ENCODE measurements around the gene PARG. TPM values are rescaled to one million over a fixed set of nuclear protein-coding genes. Genes with fewer than 3 reads are reported as not detected.
A peak's percentile ranks its signal among the peaks of the same experiment; 100 is the strongest.
"Not testable (repeated sequence)": the region's sequence is repeated elsewhere in the genome, so short reads cannot be mapped to it uniquely, and the experiment has no call there.

Gene PARG
- total and polyA plus RNA-seq, 2 experiments from 2014 or later: 22.1 to 32.8 TPM

GRCh38 chr10:49871462-49871861, 70.4 kb downstream of the PARG start:
- not testable (repeated sequence) for H3K4me1 ChIP-seq (ENCODE audit: low read depth); DNase-seq (ENCODE audit: low read depth in 1 of 2, low spot score in 1 of 2); H3K27ac ChIP-seq; H3K27me3 ChIP-seq; H3K36me3 ChIP-seq; H3K4me3 ChIP-seq; H3K9me3 ChIP-seq (ENCODE audit: low read depth)

GRCh38 chr10:49859933-49860332, 81.9 kb downstream of the PARG start:
- DNase-seq (ENCODE audit: low read depth in 1 of 2, low spot score in 1 of 2); H3K36me3 ChIP-seq; H3K4me1 ChIP-seq (ENCODE audit: low read depth); H3K27ac ChIP-seq; H3K27me3 ChIP-seq; H3K4me3 ChIP-seq; H3K9me3 ChIP-seq (ENCODE audit: low read depth): not testable (repeated sequence)

- H3K4me1 ChIP-seq (ENCODE audit: low read depth); H3K36me3 ChIP-seq; H3K4me3 ChIP-seq; H3K9me3 ChIP-seq (ENCODE audit: low read depth); DNase-seq (ENCODE audit: low read depth in 1 of 2, low spot score in 1 of 2); H3K27ac ChIP-seq; H3K27me3 ChIP-seq: not testable (repeated sequence)
These were observed 83.0 kb downstream of the PARG start for GRCh38 chr10:49858697-49859382.

GRCh38 chr10:49849520-49849919, 92.3 kb downstream of the PARG start:
- not testable (repeated sequence) for H3K4me3 ChIP-seq; H3K36me3 ChIP-seq; H3K27ac ChIP-seq; H3K27me3 ChIP-seq; H3K9me3 ChIP-seq (ENCODE audit: low read depth); H3K4me1 ChIP-seq (ENCODE audit: low read depth); DNase-seq (ENCODE audit: low read depth in 1 of 2, low spot score in 1 of 2)

GRCh38 chr10:49844775-49845595, 96.8 kb downstream of the PARG start:
- no peaks in the 10 kb centered on the region for H3K4me1 ChIP-seq (ENCODE audit: low read depth)
- H3K27ac ChIP-seq: no peak overlapping the region
- peaks cover 24% of the 10 kb centered on the region for H3K36me3 ChIP-seq
- no peaks in the 10 kb centered on the region for H3K27me3 ChIP-seq
- TF ChIP-seq CTCF (IDR thresholded peaks at IDR 0.05; ENCODE audit: low read depth, low read length): no peak
- peak in 1 of 2 donors; percentile 74 for DNase-seq (ENCODE audit: low read depth in 1 of 2, low spot score in 1 of 2)
- no peak overlapping the region for H3K4me3 ChIP-seq
- no peaks in the 10 kb centered on the region for H3K9me3 ChIP-seq (ENCODE audit: low read depth)

GRCh38 chr10:49842333-49842628, 99.5 kb downstream of the PARG start:
- DNase-seq (ENCODE audit: low read depth in 1 of 2, low spot score in 1 of 2); H3K9me3 ChIP-seq (ENCODE audit: low read depth): not testable (repeated sequence)
- peaks cover 30% of the 10 kb centered on the region for H3K36me3 ChIP-seq

GRCh38 chr10:49841615-49842332, 100.1 kb downstream of the PARG start:
- Histone ChIP-seq H3K4me3 (no peak overlapping the region), H3K36me3 (peaks cover 30% of the 10 kb centered on the region), H3K4me1 (ENCODE audit: low read depth) (no peaks in the 10 kb centered on the region), H3K9me3 (ENCODE audit: low read depth) (no peaks in the 10 kb centered on the region), H3K27me3 (no peaks in the 10 kb centered on the region), H3K27ac (no peak overlapping the region)
- no peak for DNase-seq (ENCODE audit: low read depth in 1 of 2, low spot score in 1 of 2)
- no peak for TF ChIP-seq CTCF (IDR thresholded peaks at IDR 0.05; ENCODE audit: low read depth, low read length)

More at GRCh38 chr10:49842333-49842628, 99.5 kb downstream of the PARG start:
- not testable (repeated sequence) for H3K27me3 ChIP-seq; H3K4me3 ChIP-seq; H3K4me1 ChIP-seq (ENCODE audit: low read depth); H3K27ac ChIP-seq

GRCh38 chr10:49837685-49838084, 104.1 kb downstream of the PARG start:
- Histone ChIP-seq H3K9me3 (ENCODE audit: low read depth) (no peaks in the 10 kb centered on the region), H3K27me3 (no peaks in the 10 kb centered on the region), H3K4me1 (ENCODE audit: low read depth) (peaks cover 3% of the 10 kb centered on the region), H3K36me3 (peaks cover 26% of the 10 kb centered on the region), H3K4me3 (no peak overlapping the region), H3K27ac (no peak overlapping the region)
- DNase-seq (ENCODE audit: low read depth in 1 of 2, low spot score in 1 of 2): no peak
- TF ChIP-seq CTCF (IDR thresholded peaks at IDR 0.05; ENCODE audit: low read depth, low read length): no peak

Measured in cardiac muscle cell (in vitro differentiated cells and primary cell).